ENCODE results near the gene KLRC4. TPM values are rescaled to one million over a fixed set of nuclear protein-coding genes. Genes with fewer than 3 reads are reported as not detected.

KLRC4 gene
- total RNA-seq, 2 donors from 2014 or later: not detected

- H3K36me3 ChIP-seq: no peaks in the 10 kb centered on the region
- no peak for DNase-seq (ENCODE audit: low spot score)
- peaks cover 0 to 20% of the 10 kb centered on the region in 2 donors for H3K4me1 ChIP-seq
Observed at GRCh38 chr12:10364815-10365622, 44.5 kb downstream of the KLRC4 start.

DNA sequence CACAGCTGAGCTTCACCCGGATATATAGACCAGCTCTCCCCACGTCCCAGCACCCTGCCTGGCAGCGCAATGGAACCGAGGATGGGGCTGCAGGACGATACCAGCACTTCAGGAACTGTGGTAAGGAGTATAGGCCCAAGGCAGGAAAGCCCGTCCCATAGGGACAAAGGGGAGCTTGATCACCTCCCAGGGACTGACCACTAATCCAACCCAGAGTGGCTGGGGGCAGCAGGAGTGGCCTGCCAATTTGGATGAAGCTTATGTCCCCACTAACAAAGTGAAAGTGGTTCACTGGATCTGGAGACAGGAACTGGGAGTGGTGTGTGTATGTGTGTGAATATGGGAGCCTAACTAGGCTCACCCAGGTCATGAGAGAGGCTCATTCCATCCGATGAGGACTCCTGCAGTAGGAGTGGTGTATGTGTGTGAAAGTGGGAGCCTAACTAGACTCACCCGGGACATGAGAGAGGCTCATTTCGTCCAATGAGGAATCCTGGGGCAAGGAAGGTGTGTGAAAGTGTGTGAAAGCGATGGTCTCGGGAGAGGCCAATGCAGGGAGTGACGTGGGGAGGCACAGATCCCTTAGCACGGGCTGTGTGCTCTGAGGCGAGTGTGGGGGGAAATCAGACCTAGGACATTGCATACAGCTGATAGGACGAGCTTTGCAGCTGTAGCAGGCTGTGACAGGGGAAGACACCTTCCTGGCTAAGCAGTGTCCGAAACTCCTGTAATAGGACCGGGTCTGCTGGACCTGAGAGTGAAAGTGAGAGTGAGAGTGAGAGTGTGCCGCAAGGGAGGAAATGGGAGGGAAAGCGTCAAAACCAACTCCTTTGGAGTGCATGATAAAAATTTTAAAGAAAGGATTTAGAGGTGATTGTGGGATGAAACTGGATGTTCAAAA, 45.4 kb downstream of the KLRC4 start:
- no peak for DNase-seq (ENCODE audit: low spot score)

More at GRCh38 chr12:10364815-10365622, 44.5 kb downstream of the KLRC4 start:
- Histone ChIP-seq H3K9me3 (no peaks in the 10 kb centered on the region), H3K27ac (peak overlapping the region; percentile 84 to 92), H3K27me3 (no peaks in the 10 kb centered on the region), H3K4me3 (peak overlapping the region; percentile 63 to 67)
- TF ChIP-seq, protein P1, sequence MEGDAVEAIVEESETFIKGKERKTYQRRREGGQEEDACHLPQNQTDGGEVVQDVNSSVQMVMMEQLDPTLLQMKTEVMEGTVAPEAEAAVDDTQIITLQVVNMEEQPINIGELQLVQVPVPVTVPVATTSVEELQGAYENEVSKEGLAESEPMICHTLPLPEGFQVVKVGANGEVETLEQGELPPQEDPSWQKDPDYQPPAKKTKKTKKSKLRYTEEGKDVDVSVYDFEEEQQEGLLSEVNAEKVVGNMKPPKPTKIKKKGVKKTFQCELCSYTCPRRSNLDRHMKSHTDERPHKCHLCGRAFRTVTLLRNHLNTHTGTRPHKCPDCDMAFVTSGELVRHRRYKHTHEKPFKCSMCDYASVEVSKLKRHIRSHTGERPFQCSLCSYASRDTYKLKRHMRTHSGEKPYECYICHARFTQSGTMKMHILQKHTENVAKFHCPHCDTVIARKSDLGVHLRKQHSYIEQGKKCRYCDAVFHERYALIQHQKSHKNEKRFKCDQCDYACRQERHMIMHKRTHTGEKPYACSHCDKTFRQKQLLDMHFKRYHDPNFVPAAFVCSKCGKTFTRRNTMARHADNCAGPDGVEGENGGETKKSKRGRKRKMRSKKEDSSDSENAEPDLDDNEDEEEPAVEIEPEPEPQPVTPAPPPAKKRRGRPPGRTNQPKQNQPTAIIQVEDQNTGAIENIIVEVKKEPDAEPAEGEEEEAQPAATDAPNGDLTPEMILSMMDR (IDR thresholded peaks at IDR 0.05): no peak

DNA sequence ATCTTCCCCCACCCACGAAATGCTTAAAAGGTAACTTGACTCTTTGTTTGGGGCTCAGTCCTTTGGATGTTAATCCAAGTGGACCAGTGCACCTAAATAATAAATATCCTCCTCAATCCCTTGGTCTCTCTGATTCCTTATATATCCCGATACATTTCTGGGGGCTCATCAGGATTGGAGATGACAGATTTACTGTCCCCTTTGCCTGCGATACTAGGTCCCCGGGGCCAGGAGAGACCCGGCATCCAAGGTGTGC, 46.0 kb downstream of the KLRC4 start:
- no peaks in the 10 kb centered on the region for H3K9me3 ChIP-seq
- H3K27ac ChIP-seq: peak overlapping the region; percentile 84 to 92
- H3K27me3 ChIP-seq: no peaks in the 10 kb centered on the region
- no peaks in the 10 kb centered on the region for H3K36me3 ChIP-seq
- peak overlapping the region in 1 of 2 donors; percentile 67 for H3K4me3 ChIP-seq
- DNase-seq (ENCODE audit: low spot score): no peak
- H3K4me1 ChIP-seq: peaks cover 0 to 20% of the 10 kb centered on the region in 2 donors
- TF ChIP-seq, protein P1 (IDR thresholded peaks at IDR 0.05): no peak

More for the DNA sequence above, 45.4 kb downstream of the KLRC4 start:
- peaks cover 0 to 20% of the 10 kb centered on the region in 2 donors for H3K4me1 ChIP-seq
- peak overlapping the region; percentile 84 to 92 for H3K27ac ChIP-seq
- no peaks in the 10 kb centered on the region for H3K36me3 ChIP-seq
- H3K27me3 ChIP-seq: no peaks in the 10 kb centered on the region
- H3K4me3 ChIP-seq: peak overlapping the region; percentile 63 to 67
- TF ChIP-seq, protein P1 (IDR thresholded peaks at IDR 0.05): no peak
- H3K9me3 ChIP-seq: no peaks in the 10 kb centered on the region

DNA sequence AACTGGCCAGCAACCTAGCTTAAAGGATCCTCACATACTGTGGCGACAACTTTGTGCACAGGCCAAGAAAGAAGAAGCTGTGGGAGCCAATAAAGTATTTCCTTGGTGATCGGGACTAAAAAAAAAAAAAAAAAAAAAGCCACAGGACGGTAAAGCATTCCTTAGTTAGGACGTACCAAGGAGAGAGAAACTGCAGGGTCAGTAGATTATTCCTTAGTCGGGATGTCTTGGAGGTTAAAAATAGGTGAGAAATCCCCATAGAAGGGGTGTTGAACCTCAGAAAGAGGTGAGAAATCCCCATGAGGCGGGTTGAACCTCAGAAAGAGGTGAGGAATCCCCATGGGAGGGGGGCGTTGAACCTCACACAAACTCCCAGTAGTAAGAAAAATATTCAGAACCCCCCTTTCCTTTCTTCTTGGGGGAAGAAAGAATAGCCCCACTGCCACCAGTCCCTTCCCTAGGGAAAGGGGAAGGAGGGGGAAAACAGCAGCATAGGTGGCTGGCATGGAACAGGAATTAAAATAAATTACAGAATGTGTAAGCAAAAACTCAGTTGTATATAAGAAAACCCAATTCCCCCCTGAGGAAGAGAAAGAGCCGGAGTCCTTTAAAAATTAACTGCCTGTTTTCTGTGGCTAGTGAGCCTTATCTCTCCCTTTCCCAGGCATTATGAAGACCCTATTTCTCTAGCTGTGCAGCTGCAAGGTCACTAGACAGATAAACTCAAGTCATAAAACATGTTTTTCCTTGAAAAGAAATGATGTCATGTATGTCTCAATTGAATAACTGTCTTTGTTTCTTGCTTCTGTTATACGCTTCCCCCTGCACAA, 46.5 kb downstream of the KLRC4 start:
- Histone ChIP-seq H3K36me3 (no peaks in the 10 kb centered on the region), H3K27me3 (no peaks in the 10 kb centered on the region), H3K4me1 (peaks cover 0 to 20% of the 10 kb centered on the region in 2 donors), H3K27ac (peak overlapping the region; percentile 84 to 92), H3K9me3 (no peaks in the 10 kb centered on the region), H3K4me3 (no peak overlapping the region)
- TF ChIP-seq, protein P1 (IDR thresholded peaks at IDR 0.05): no peak
- DNase-seq (ENCODE audit: low spot score): no peak

DNA sequence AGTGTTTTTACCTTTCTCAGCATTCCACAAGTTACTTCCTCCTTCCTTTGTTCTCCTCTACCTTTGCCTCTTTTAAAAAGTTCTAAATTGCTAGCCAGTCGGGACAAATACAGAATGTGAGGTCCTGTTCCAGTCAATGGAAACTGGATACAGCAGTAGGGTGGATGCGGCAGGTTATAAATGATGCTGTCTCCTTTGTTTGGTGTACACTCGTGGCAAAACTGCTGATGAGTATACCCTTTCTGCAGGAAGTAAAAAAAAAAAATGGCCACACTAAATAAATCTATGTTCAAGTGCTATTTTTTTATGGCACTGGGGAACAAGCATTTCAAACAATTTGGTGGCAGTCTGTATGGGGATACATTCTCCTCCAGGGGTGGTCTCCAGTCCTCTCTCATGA, 47.2 kb downstream of the KLRC4 start:
- Histone ChIP-seq H3K27ac (no peak overlapping the region), H3K9me3 (no peaks in the 10 kb centered on the region), H3K4me1 (peaks cover 0 to 20% of the 10 kb centered on the region in 2 donors)

More for the DNA sequence above, 47.2 kb downstream of the KLRC4 start:
- TF ChIP-seq, protein P1 (IDR thresholded peaks at IDR 0.05): no peak
- H3K27me3 ChIP-seq: no peaks in the 10 kb centered on the region
- no peak for DNase-seq (ENCODE audit: low spot score)
- H3K36me3 ChIP-seq: no peaks in the 10 kb centered on the region
- no peak overlapping the region for H3K4me3 ChIP-seq
